BJ (cell line): ENCODE data around the gene ABI2. TPM values are rescaled to one million over a fixed set of nuclear protein-coding genes. Genes with fewer than 3 reads are reported as not detected.

Experiments used
- CTCF ChIA-PET: fragments of 350-600 bp; formaldehyde crosslinking; extraction: SDS; loops from one replicate; lab custom pipeline; 2021; ENCODE audit warnings: antibody characterized with exemption, inconsistent platforms; lab: Yijun Ruan, JAX
- POLR2A ChIA-PET: fragments of 300-600 bp; sonication (Branson Sonifier 250); formaldehyde crosslinking; extraction: SDS; loops from one replicate; lab custom pipeline; 2021; ENCODE audit warnings: antibody characterized with exemption; lab: Charles Lee
- DNase-seq: peaks from one replicate; pipeline ENCODE4 v3.0.0-alpha.2; 2011; ENCODE audit warnings: low read depth
- H3K27me3 ChIP-seq: 2 replicates; pipeline ENCODE4 v1.6.0; 2011; ENCODE audit warnings: low read length; ENCODE audit not compliant: control insufficient read depth, insufficient read depth
- H3K36me3 ChIP-seq: 2 replicates; pipeline ENCODE4 v1.5.1; 2011; ENCODE audit warnings: low read length; ENCODE audit not compliant: control insufficient read depth, insufficient read depth
- H3K4me3 ChIP-seq: 2 replicates; pipeline ENCODE4 v1.5.1; 2011; ENCODE audit warnings: low read depth, mild to moderate bottlenecking, control low read depth, low read length
- CTCF ChIP-seq: IDR thresholded peaks from 2 replicates; pipeline ENCODE4 v1.5.1; 2011; ENCODE audit warnings: low read depth, mild to moderate bottlenecking, control low read depth, inconsistent platforms, low read length, moderate library complexity; ENCODE audit not compliant: insufficient read depth
- polyA plus RNA-seq: library from polyadenylated mRNA; depleted of rRNA; stranded (reverse); fragments of >200 nt; gene quantifications from 2 replicates; pipeline ENCODE4 v1.2.3, GENCODE V29; 2011

Gene ABI2
- polyA plus RNA-seq, 1 experiment, result 56.2 TPM

- POLR2A ChIA-PET, result no interaction called here
- Histone ChIP-seq H3K4me3 (no peak overlapping the region), H3K27me3 (no peaks in the 10 kb centered on the region), H3K36me3 (peaks cover 3% of the 10 kb centered on the region)
- 0 out of 2 replicates have a peak, but pooled peaks have one; percentile 36 for TF ChIP-seq CTCF
- no peak for DNase-seq
- CTCF ChIA-PET, result no interaction called here
Measured at GRCh38 chr2:203396667-203397066, 68.5 kb downstream of the ABI2 start.

- Histone ChIP-seq H3K36me3 (peaks cover 3% of the 10 kb centered on the region), H3K4me3 (no peak overlapping the region), H3K27me3 (no peaks in the 10 kb centered on the region)
- ChIA-PET CTCF (no interaction called here), POLR2A (interaction anchor here (0.7 kb wide), 1 partner anchor 21 kb away, joined by 4 read pairs; no protein-coding TSS in a partner anchor)
- no peak for DNase-seq
- TF ChIP-seq CTCF, result no peak
Measured at GRCh38 chr2:203399031-203399430, 70.8 kb downstream of the ABI2 start.

GRCh38 chr2:203400805-203401585, 72.8 kb downstream of the ABI2 start:
- ChIA-PET CTCF (interaction anchor here (1.2 kb wide), 1 partner anchor 26 kb away, joined by 3 read pairs; no protein-coding TSS in a partner anchor), POLR2A (no interaction called here)
- DNase-seq, result no peak
- TF ChIP-seq CTCF, result no peak
- H3K4me3 ChIP-seq, result no peak overlapping the region
- peaks cover 2% of the 10 kb centered on the region; the same call in 1 of the 2 replicates for H3K36me3 ChIP-seq
- H3K27me3 ChIP-seq, result no peaks in the 10 kb centered on the region

GRCh38 chr2:203404996-203405395, 76.8 kb downstream of the ABI2 start:
- no peak overlapping the region for H3K4me3 ChIP-seq
- no peaks in the 10 kb centered on the region for H3K27me3 ChIP-seq
- no peak for DNase-seq
- CTCF ChIA-PET, result interaction anchor here (1.0 kb wide), 1 partner anchor 63 kb away, joined by 3 read pairs; no protein-coding TSS in a partner anchor
- TF ChIP-seq CTCF, result no peak
- H3K36me3 ChIP-seq, result 0 out of 2 replicates have a peak, but pooled peaks cover 2% of the 10 kb centered on the region
- POLR2A ChIA-PET, result no interaction called here

- Histone ChIP-seq H3K27me3 (no peaks in the 10 kb centered on the region), H3K4me3 (no peak overlapping the region), H3K36me3 (0 out of 2 replicates have a peak, but pooled peaks cover 2% of the 10 kb centered on the region)
- TF ChIP-seq CTCF, result no peak
- ChIA-PET CTCF (interaction anchor here (0.6 kb wide), 1 partner anchor 44 kb away, joined by 4 read pairs; no protein-coding TSS in a partner anchor), POLR2A (no interaction called here)
- no peak for DNase-seq
Measured at GRCh38 chr2:203407496-203407895, 79.3 kb downstream of the ABI2 start.
